KOPT-K1 (cell line): ENCODE data around the gene PRMT1.

ENCODE experiments used
- H3K27ac ChIP-seq: fragments of 200-600 bp; sonication (generic); 2 replicates; pipeline ENCODE4 v1.5.1; 2016; ENCODE audit warnings: antibody characterized with exemption, mild to moderate bottlenecking, low read depth, low read length; ENCODE audit not compliant: poor library complexity, severe bottlenecking
- H3K36me3 ChIP-seq: fragments of 200-600 bp; sonication (generic); 2 replicates; pipeline ENCODE4 v1.5.1; 2017; ENCODE audit warnings: antibody characterized with exemption, mild to moderate bottlenecking, low read length, moderate library complexity; ENCODE audit not compliant: insufficient read depth
- H3K9me3 ChIP-seq: fragments of 200-600 bp; sonication (generic); 2 replicates; pipeline ENCODE4 v1.5.1; 2017; ENCODE audit warnings: antibody characterized with exemption, low read length, mild to moderate bottlenecking; ENCODE audit not compliant: insufficient read depth, poor library complexity, severe bottlenecking

Gene PRMT1

DNA sequence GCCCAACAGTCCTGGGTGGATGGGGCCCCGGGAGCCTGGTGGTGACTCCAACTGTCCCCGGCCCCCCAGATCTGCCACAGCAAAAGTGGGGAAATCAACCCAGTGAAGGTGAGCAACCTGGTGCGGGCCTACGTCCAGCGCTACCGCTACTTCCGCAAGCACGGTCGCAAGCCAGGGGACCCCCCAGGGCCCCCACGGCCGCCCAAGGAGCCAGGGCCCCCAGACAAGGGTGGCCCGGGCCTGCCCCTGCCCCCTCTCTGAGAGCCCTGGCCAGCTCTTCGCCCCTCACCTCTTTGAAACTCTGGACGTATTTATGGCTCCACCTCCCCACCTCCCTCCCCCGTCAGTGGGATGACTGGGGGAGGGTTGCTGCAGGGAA is 18.9 kb upstream of the PRMT1 start:
- peaks cover 100% of the 10 kb centered on the region for H3K36me3 ChIP-seq

DNA sequence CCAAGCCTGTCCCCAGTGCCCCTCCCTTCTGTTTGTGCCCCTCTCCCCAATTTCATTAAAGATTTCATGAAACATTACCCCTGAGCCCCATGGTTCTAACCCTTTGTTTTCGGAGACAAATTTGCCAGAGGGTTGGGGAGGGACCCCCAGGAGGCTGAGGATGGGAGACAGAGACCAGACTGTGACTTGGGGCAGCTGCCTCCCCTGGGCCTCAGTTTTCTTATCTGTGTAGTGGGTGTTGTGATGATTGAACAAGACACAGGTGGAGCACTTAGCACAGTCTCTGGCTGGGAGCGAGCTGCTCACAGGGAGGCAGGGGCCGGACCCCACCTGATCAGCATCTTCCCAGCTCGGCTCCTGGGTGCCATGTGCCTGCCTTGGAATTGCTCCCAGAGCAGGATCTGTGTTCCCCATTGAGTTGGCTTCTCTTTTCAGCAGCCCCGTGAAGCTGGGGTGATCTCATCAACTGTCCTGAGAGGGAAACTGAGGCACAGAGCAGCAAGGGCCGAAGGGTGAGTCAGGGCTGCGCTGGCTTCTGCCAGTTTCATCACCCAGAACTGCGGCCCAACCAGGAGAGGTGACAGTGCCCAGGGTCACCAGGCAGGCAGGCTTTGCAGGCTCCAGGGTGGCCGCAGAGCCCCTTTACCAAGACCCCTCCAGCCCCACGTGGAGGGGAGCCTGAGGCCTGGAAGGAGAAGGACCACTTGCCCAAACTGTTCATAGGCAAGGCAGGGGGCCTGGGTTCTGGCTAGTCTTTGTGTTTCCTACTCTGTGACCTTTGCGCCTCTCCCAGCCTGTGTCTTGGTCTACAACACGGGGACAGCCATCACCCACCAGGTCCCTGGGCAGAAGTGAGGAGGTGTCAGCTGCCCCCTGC is 18.3 kb upstream of the PRMT1 start:
- Histone ChIP-seq H3K36me3 (peaks cover 96% of the 10 kb centered on the region), H3K27ac (no peak overlapping the region), H3K9me3 (no peaks in the 10 kb centered on the region)

More for the DNA sequence above, 18.9 kb upstream of the PRMT1 start:
- no peaks in the 10 kb centered on the region for H3K9me3 ChIP-seq
- no peak overlapping the region for H3K27ac ChIP-seq

DNA sequence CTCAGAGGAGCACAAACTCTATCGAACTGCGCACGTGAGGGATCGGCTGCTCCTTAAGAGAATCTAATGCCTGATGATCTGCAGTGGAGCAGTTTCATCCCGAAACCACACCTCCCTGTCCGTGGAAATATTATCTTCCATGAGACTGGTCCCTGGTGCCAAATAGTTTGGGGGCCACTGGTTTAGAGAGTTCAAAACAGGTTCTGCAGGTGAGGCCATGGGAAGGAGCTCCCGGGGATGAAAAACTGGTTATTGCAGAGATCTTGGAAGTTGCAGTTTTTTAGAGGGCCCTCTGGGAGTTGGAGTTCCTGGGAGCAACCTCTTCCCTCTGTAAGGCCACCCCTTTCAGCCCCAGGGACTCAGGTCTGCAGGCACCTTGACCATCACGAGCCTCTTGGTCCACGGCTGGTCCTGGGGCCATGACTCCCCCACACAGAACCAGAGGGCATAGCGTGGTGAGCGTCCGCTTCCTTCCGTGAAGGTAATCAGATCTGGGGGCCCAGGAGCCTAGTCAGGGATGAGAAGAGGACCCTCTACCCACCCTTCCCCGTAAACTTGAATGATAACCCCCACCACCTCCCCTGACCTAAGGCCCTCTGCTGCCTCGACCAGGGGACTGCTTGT is 16.6 kb upstream of the PRMT1 start:
- H3K36me3 ChIP-seq: peaks cover 80% of the 10 kb centered on the region
- H3K27ac ChIP-seq: no peak overlapping the region
- H3K9me3 ChIP-seq: no peaks in the 10 kb centered on the region

DNA sequence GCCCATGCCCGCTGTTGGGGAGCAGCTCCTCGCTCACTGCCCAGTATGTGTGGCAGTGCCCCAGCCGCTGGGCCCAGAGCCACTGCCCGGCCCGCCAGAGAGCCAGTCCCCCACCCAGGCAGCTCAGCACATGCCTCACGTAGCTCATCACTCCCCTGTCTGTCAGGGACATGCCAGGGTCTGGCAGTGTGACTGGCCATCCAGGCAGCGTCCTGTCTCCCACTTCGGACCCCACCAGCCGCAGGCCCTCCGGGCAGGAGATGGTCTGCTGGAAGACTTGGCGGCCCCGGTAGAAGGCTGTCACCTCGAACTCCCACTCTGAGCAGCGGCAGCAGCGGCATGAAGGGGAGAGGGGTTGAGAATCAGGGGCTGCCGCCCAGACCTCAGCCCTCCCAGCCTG is 15.1 kb upstream of the PRMT1 start:
- no peak overlapping the region for H3K27ac ChIP-seq
- H3K9me3 ChIP-seq: no peaks in the 10 kb centered on the region
- peaks cover 64% of the 10 kb centered on the region for H3K36me3 ChIP-seq

DNA sequence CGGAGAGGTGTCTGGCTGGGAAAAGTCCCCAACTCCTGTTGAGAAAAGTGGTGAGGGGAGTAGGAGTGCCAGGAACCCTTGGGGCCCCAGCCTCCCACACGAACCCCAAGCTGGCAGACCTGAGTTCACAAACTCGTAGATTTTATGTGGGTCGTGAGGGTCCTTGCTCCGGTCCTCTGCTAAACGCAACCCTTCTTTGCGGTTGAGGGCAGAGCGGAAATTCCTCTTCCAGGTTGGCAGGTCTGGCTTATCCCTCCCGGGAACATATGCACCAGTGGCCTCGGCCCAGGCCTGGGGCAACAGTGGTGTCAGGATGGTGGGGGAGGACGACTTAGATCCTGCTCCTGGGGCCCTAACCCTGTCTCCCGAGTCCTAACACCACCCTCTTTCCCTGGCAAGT is 13.8 kb upstream of the PRMT1 start:
- Histone ChIP-seq H3K27ac (peak overlapping the region; percentile 73), H3K9me3 (no peaks in the 10 kb centered on the region), H3K36me3 (peaks cover 59% of the 10 kb centered on the region)

DNA sequence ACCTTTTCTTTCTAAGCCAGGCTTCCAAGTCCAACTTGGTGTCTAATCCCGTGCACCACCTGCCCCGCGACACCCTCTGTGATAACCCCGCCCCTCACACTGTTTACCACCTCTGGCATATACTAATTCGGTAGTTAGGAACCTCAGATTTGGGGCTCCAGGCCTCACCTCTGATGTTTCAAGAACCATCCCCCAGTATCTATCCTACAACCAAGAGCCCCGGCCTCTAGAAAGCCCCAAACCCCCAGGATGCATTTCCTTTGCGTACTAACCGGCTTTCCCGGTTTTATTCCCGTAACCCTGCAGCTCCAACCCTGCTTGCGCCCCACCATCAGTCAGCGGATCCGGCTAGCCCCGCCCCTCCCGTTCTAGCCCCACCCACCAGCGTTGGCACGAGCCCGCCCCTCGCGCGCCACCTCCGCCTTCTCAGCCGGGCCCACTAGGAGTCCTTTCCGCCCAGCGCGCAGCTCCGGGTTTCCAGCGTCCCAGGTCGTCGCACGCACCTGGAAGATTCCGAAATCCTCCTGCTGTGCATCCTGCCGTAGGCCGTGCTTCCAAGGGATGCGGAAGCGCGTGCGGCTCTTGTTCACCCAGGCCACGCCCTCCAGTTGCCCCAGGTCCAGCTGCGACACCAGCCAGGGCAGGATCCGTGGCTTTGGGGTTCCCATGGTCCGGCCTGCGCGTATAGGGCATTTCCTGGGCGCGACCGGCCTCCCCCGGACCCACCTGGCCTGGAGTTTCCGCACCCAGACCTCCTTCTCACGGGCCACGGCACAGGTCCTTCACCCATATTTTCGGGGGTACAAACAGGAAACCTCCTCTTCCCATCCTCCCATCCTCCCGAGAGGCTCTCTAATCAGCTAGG is 12.7 kb upstream of the PRMT1 start:
- peak overlapping the region; percentile 73 for H3K27ac ChIP-seq
- H3K36me3 ChIP-seq: peaks cover 55% of the 10 kb centered on the region
- H3K9me3 ChIP-seq: no peaks in the 10 kb centered on the region

DNA sequence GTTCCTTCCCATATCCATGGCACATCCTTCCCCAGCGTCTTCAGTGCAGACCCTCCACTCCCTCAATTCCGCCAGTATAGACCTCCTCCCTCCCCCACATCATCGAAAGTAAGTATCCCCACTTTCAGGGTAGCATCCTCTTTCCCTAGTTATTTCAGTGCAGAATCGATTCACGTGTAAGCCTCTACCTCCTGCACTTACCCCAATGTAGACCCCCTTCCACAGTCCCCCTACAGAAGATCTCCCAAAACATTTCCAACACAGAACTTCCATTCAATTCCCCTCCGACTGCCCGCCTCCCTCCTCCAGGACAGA is 12.1 kb upstream of the PRMT1 start:
- Histone ChIP-seq H3K36me3 (peaks cover 55% of the 10 kb centered on the region), H3K27ac (peak overlapping the region; percentile 73), H3K9me3 (no peaks in the 10 kb centered on the region)

DNA sequence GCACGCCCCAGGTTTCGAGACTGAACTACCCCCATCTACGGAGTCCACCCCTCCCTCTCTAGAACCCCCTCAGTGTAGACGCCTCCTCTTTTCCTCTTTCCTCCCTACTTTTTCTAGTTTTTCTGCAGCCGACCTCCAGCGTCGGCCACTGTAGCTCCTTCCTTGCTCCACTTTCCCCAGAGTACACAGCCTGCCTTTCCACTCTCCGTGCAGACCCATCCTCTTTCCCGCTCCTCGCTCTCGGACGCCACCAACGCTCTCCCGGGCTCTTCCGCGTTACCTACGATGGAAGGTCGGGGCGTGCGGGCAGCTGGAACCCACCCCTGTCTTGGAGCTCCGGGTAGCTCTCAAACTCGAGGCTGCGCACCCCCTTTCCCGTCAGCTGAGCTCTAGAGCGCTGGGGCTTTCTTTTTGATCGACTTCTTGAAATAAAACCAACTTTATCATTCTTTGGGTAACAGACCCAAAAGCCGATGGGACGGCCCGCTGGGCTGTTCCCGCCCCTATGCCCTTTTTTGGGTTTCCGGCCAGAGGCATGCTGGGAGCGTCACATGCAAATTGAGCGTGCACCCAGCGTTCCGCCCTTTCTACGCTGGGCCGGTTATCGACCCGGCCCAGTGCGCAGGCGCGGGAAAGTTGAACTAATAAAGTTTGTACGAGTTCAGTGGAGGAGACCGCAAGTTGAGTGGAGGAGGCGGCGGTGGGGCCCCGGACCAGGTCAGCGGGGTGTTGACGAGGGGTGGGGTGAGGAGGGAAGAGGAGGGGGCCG is 11.5 kb upstream of the PRMT1 start, which contains the start of the genes BCL2L12 and IRF3:
BCL2L12 (plus strand) TSS at position 583 of the 769 bp plus-strand sequence. CDS start 760 bp downstream, outside the sequence.
IRF3 (minus strand) TSS at position 507 of the 769 bp plus-strand sequence. CDS start 1,019 bp downstream, outside the sequence.
- Histone ChIP-seq H3K36me3 (peaks cover 55% of the 10 kb centered on the region), H3K27ac (peak within 1 kb of the TSS; percentile 73), H3K9me3 (no peaks in the 10 kb centered on the region)

DNA sequence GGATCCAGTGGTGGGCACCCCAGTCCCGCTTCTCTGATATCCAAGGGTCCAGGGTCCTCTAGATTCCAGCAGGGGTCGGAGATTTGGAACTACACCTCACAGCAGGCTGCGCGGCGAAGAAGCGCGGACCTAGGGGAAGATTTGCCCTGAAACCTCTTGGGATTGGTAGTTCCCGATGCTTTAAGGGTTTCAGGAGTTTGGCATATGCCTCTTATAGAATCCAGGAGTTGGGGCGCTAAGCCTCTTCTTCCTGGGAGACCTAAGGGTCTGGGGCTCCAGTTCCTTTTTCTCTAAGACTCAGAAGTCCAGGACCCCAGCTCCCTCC is 11.0 kb upstream of the PRMT1 start:
- Histone ChIP-seq H3K27ac (peak overlapping the region; percentile 73), H3K9me3 (no peaks in the 10 kb centered on the region), H3K36me3 (peaks cover 54% of the 10 kb centered on the region)

DNA sequence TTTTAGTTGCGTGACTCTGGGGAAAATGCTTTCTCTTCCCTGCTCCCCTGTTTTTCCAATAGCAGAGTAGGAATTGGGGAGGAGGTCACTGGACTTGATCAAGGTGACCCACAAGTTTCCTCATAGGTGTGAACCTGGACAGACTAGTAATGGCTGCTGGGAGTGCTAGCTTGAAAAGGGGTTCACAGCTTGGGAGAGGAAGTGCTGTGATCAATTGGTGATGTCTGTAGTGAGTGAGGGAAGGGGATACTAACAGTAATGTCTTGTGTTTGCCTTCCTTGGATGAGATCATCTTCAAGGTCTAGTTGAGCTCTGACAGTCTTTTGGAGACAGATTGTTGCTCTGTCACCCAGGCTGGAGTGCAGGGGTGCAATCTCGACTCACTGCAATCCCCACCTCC is 9.6 kb upstream of the PRMT1 start:
- Histone ChIP-seq H3K27ac (no peak overlapping the region), H3K9me3 (no peaks in the 10 kb centered on the region), H3K36me3 (peaks cover 52% of the 10 kb centered on the region)

DNA sequence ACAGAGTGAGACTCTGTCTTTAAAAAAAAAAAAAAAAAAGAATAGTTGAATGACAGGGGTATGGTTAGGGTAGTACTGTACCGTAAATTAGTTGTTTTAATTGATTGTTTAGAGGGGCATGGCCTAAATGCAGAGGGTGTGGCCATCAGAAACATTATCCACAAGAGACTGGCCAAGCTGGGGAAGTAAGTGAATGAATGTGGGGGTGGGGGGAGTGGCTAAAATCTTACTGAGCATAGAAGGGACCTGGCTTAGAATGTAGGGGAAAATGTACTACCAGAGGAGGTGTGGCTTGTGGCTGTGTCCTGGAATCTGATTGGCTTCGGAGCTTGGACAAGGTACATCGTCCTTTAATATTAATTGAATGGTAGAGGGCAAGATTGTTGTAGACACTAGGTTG is 7.6 kb upstream of the PRMT1 start:
- H3K36me3 ChIP-seq: peaks cover 55% of the 10 kb centered on the region
- no peaks in the 10 kb centered on the region for H3K9me3 ChIP-seq
- no peak overlapping the region for H3K27ac ChIP-seq

DNA sequence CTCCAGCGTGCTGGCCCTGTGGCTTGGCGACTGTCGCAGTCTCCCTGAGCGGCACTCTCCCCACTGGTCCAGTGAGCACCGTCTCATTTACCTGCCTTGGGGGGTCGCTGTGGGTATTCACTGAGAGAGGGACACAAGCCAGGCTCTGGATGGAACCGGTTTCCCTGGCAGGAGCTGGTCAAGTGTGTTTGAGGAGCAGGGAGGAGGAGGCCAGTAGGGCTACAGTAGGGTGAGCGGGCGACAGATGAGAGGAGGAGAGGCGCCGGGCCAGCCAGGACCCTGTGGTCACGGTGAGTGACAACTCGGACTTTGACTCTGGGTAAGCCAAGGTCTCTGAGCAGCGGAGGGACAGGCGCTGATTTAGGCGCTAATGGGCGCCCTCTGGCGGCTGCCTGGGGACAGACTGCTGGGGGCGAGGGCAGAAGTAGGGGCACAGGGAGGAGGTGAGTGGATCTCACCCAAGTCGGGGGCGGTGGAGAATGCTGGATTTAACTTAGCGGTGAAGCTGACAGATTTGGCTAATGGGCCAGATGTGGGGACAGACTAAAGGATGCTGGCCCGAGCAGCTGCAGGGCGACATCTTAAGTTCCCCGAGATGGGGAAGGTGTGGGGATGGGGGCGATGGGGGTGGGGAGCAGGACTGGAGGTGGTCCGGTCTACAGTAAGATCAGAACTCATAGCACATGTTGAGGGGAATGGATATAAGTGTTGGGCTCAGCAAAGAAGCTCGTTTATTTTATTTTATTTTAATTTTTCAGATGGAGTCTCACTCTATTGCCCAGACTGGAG is 4.7 kb upstream of the PRMT1 start:
- Histone ChIP-seq H3K9me3 (no peaks in the 10 kb centered on the region), H3K36me3 (peaks cover 52% of the 10 kb centered on the region), H3K27ac (no peak overlapping the region)

DNA sequence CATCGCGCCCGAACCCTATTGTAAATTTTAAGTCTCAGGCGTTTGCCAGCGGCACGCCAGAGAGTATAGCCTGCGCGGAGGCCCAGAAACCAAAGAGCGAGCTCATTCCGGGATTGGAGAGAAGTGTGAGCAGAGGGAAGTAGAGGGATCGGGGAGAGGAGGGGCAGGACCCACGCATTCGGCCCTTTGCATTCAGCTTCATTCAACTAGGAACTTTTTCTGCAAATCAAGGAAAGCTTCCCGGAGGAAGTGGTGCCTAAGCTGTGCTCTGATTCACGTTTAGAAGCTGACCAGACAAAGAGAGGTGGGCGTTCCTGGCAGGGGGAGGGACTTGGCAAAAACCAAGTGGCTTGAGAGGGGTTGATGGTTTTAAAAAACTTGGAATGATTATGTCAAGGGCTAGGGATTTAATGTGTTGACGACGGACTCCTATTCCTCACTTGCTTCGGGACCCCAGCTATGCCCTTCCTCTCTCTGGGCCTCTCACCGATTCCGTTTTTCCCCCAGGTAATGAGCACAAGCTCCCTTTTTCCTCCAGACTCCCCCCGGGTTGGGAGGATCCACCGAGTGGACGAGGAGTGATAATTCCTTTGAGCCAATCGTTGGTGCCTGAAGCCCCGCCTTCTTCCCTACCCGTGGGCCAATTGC is 811 bp upstream of the PRMT1 start:
- Histone ChIP-seq H3K9me3 (no peaks in the 10 kb centered on the region), H3K36me3 (peaks cover 36% of the 10 kb centered on the region), H3K27ac (peak overlapping the region; percentile 92)
